ENCODE data around the gene TFF3. TPM values are rescaled to one million over a fixed set of nuclear protein-coding genes. Genes with fewer than 3 reads are reported as not detected.

TFF3 gene
- total and polyA plus RNA-seq, 10 of the 15 experiments (the other 5 are each of a cell fraction or from before 2014, with no cell fraction given) = not detected

- RAD21 ChIA-PET (ENCODE audit: unreplicated experiment) = no interaction called here
- Histone ChIP-seq H3K27me3 (replicated peaks in 1 of 2; ENCODE audit: control insufficient read depth in 2 of 2, insufficient read depth in 2 of 2, low read length in 1 of 2) (no peaks in the 10 kb centered on the region), H2AFZ (ENCODE audit: control insufficient read depth, low read depth, low read length) (no peak overlapping the region), H3K4me1 (ENCODE audit: control insufficient read depth, insufficient read depth, low read length) (peaks cover 9% of the 10 kb centered on the region), H3K36me3 (ENCODE audit: control insufficient read depth in 2 of 2, insufficient read depth in 2 of 2, low read length in 1 of 2) (no peaks in the 10 kb centered on the region), H3K4me2 (ENCODE audit: control insufficient read depth, insufficient read depth) (no peak overlapping the region), H4K20me1 (ENCODE audit: control insufficient read depth, insufficient read depth) (no peaks in the 10 kb centered on the region), H3K79me2 (ENCODE audit: control insufficient read depth, insufficient read depth, low read length) (no peaks in the 10 kb centered on the region), H3K27ac (ENCODE audit: control insufficient read depth, insufficient read depth) (no peak overlapping the region), H3K9me3 (replicated peaks; ENCODE audit: control insufficient read depth, insufficient read depth, low read length) (no peaks in the 10 kb centered on the region), H3K4me3 (no peak overlapping the region), H3K9ac (ENCODE audit: control insufficient read depth, insufficient read depth, low read length) (no peak overlapping the region)
- ATAC-seq (no peak), DNase-seq (ENCODE audit: low read depth, low spot score) (no peak), FAIRE-seq (no peak)
- 51% methylated on average over 12 of the region's 12 CpGs for WGBS (ENCODE audit: insufficient coverage, insufficient replicate concordance, low lambda C conversion rate, missing lambda C conversion rate)
- in situ Hi-C loops (cut with MboI) (no loop called here), intact Hi-C loops (cut with micrococcal nuclease; ENCODE audit: unreplicated experiment) (loop anchor here (2.0 kb wide), 1 partner anchor 20 kb away; no protein-coding TSS in a partner anchor)
- BruUV-seq (replicated peaks) = no TSS peak
- SMC1A ChIA-PET (ENCODE audit: uncharacterized antibody, unreplicated experiment) = no interaction called here
- CTCF ChIA-PET = no interaction called here
- no peak for TF ChIP-seq CEBPB (IDR thresholded peaks at IDR 0.05; ENCODE audit: borderline replicate concordance in 1 of 2, low read depth in 2 of 2, low read length in 2 of 2)
- TF ChIP-seq RUNX3 (IDR thresholded peaks at IDR 0.05; ENCODE audit: low read length) = no peak
- no peak for TF ChIP-seq CHD2 (IDR thresholded peaks at IDR 0.05; ENCODE audit: borderline replicate concordance, low read depth, low read length)
- no peak for TF ChIP-seq CUX1 (IDR thresholded peaks at IDR 0.05; ENCODE audit: insufficient replicate concordance, low read depth, low read length)
- TF ChIP-seq CEBPZ (IDR thresholded peaks at IDR 0.05; ENCODE audit: low read depth, low read length) = no peak
- no peak for TF ChIP-seq POLR2AphosphoS2 (IDR thresholded peaks at IDR 0.05; ENCODE audit: low read depth, low read length)
- TF ChIP-seq PAX8 (IDR thresholded peaks at IDR 0.05) = no peak
- no peak for TF ChIP-seq SMAD1 (IDR thresholded peaks at IDR 0.05; ENCODE audit: low read depth, partially characterized antibody)
- TF ChIP-seq JUNB (IDR thresholded peaks at IDR 0.05) = no peak
- TF ChIP-seq STAT1 (conservative IDR thresholded peaks at IDR 0.05) = no peak
- no peak for TF ChIP-seq ATF2 (IDR thresholded peaks at IDR 0.05; ENCODE audit: low read length)
- no peak for TF ChIP-seq DPF2 (IDR thresholded peaks at IDR 0.05)
- POLR2A ChIA-PET = no interaction called here
These were observed 34.0 kb downstream of the TFF3 start for GRCh38 chr21:42281181-42281680.

Data from GM12878 (cell line).